ENCODE measurements around the gene DNAJC27. TPM values are rescaled to one million over a fixed set of nuclear protein-coding genes. Genes with fewer than 3 reads are reported as not detected.

The DNAJC27 gene
- total and polyA plus RNA-seq, 9 of the 15 experiments (the other 6 are each of a cell fraction or from before 2014, with no cell fraction given): 0.53 to 5.9 (median 3.0) TPM

DNA sequence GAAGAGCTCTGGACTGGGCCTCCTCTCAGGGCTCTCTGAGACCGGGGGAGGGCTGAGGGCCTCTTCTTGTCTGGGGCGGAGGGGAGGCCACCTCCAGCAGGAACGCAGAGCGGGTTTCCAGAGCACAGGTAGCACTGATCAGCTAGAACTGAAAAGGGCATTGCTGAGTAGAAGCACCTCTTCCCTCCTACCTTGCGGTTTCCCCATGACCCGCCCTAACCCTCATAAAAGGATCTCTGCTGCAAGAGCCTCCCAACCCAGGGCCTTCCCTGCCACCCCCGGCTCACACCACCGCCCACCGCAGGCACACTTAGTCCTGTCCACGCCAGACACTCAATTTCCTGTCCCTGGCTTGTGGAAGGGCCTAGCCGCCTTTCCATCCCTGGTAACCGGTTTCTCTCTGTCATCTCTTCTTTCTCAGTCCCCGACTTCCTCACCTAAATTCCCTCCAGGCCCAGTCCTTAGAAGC, 52.7 kb downstream of the DNAJC27 start (continued):
- peak; percentile 29; the same call in 1 of the 2 replicates for TF ChIP-seq CEBPG (CRISPR knock-in tag; IDR thresholded peaks at IDR 0.05)
- TF ChIP-seq CEBPG (tag; conservative IDR thresholded peaks at IDR 0.05 in 1 of 2, IDR thresholded peaks at IDR 0.05 in 1 of 2): no peak
- no peak for TF ChIP-seq RB1 (IDR thresholded peaks at IDR 0.05; ENCODE audit: low read depth)
- TF ChIP-seq XRCC5 (IDR thresholded peaks at IDR 0.05; ENCODE audit: low read depth, low read length): no peak
- no peak for TF ChIP-seq HNRNPK (IDR thresholded peaks at IDR 0.05; ENCODE audit: low read depth, low read length, poor library complexity, severe bottlenecking)
- no peak for TF ChIP-seq PHF20 (IDR thresholded peaks at IDR 0.05; ENCODE audit: partially characterized antibody)
- TF ChIP-seq EHMT2 (IDR thresholded peaks at IDR 0.05): no peak
- no peak for TF ChIP-seq MCM2 (IDR thresholded peaks at IDR 0.05; ENCODE audit: low read depth)
- TF ChIP-seq, protein P1, sequence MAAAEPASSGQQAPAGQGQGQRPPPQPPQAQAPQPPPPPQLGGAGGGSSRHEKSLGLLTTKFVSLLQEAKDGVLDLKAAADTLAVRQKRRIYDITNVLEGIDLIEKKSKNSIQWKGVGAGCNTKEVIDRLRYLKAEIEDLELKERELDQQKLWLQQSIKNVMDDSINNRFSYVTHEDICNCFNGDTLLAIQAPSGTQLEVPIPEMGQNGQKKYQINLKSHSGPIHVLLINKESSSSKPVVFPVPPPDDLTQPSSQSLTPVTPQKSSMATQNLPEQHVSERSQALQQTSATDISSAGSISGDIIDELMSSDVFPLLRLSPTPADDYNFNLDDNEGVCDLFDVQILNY (CRISPR knock-in tag; IDR thresholded peaks at IDR 0.05): no peak
- TF ChIP-seq PTTG1 (tag; IDR thresholded peaks at IDR 0.05; ENCODE audit: low read depth): no peak
- no peak for TF ChIP-seq ZZZ3 (IDR thresholded peaks at IDR 0.05)
- TF ChIP-seq, protein P2, sequence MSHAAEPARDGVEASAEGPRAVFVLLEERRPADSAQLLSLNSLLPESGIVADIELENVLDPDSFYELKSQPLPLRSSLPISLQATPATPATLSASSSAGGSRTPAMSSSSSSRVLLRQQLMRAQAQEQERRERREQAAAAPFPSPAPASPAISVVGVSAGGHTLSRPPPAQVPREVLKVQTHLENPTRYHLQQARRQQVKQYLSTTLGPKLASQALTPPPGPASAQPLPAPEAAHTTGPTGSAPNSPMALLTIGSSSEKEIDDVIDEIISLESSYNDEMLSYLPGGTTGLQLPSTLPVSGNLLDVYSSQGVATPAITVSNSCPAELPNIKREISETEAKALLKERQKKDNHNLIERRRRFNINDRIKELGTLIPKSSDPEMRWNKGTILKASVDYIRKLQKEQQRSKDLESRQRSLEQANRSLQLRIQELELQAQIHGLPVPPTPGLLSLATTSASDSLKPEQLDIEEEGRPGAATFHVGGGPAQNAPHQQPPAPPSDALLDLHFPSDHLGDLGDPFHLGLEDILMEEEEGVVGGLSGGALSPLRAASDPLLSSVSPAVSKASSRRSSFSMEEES (CRISPR knock-in tag; IDR thresholded peaks at IDR 0.05): no peak
- TF ChIP-seq CBX3 (IDR thresholded peaks at IDR 0.05; ENCODE audit: borderline replicate concordance in 1 of 2, low read length in 2 of 2): no peak
- no peak for TF ChIP-seq PHTF2 (CRISPR knock-in tag; IDR thresholded peaks at IDR 0.05)
- TF ChIP-seq ARNT (IDR thresholded peaks at IDR 0.05): no peak
- TF ChIP-seq SAFB2 (IDR thresholded peaks at IDR 0.05; ENCODE audit: borderline replicate concordance, low read depth, low read length, severe bottlenecking): no peak
- TF ChIP-seq RBBP5 (IDR thresholded peaks at IDR 0.05; ENCODE audit: borderline replicate concordance, insufficient read depth, low read length, poor library complexity, severe bottlenecking): no peak
- TF ChIP-seq IRF9 (tag; IDR thresholded peaks at IDR 0.05): no peak
- no peak for TF ChIP-seq CBX2 (IDR thresholded peaks at IDR 0.05; ENCODE audit: insufficient read depth, low read length, poor library complexity, severe bottlenecking)
- TF ChIP-seq, protein P3, sequence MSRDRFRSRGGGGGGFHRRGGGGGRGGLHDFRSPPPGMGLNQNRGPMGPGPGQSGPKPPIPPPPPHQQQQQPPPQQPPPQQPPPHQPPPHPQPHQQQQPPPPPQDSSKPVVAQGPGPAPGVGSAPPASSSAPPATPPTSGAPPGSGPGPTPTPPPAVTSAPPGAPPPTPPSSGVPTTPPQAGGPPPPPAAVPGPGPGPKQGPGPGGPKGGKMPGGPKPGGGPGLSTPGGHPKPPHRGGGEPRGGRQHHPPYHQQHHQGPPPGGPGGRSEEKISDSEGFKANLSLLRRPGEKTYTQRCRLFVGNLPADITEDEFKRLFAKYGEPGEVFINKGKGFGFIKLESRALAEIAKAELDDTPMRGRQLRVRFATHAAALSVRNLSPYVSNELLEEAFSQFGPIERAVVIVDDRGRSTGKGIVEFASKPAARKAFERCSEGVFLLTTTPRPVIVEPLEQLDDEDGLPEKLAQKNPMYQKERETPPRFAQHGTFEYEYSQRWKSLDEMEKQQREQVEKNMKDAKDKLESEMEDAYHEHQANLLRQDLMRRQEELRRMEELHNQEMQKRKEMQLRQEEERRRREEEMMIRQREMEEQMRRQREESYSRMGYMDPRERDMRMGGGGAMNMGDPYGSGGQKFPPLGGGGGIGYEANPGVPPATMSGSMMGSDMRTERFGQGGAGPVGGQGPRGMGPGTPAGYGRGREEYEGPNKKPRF (IDR thresholded peaks at IDR 0.05; ENCODE audit: low read depth, low read length): no peak
- TF ChIP-seq BACH1 (tag; IDR thresholded peaks at IDR 0.05): no peak

Data from K562 (cell line).